ENCODE data around the gene FAT1.

The FAT1 gene

GRCh38 chr4:186724058-186724863 is 605 bp upstream of the FAT1 start:
- no peak for DNase-seq

DNA sequence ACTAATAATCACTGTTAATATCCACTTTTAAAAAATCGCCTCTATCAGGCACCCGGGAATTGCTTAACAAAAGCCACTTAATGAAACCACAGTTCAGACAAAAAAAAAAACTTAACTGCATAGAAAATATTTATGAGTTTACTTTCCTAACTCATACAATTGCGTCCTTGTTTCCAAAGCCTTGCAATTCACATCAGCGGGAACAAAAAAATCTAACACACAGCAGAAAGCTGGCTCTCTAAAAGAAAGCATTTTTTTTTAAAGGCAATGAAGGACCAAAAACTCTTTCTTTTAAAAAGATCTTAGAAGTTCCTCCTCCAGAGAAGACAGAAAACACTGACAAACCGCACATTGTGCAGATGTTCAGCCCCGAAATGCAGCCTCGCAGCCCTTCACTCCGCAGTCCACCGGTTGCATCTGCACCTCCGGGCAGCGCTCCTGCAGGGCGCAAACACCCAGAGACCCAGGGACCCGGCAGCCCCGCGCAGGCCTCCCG is 812 bp downstream of the FAT1 start:
- no peak for DNase-seq

DNA sequence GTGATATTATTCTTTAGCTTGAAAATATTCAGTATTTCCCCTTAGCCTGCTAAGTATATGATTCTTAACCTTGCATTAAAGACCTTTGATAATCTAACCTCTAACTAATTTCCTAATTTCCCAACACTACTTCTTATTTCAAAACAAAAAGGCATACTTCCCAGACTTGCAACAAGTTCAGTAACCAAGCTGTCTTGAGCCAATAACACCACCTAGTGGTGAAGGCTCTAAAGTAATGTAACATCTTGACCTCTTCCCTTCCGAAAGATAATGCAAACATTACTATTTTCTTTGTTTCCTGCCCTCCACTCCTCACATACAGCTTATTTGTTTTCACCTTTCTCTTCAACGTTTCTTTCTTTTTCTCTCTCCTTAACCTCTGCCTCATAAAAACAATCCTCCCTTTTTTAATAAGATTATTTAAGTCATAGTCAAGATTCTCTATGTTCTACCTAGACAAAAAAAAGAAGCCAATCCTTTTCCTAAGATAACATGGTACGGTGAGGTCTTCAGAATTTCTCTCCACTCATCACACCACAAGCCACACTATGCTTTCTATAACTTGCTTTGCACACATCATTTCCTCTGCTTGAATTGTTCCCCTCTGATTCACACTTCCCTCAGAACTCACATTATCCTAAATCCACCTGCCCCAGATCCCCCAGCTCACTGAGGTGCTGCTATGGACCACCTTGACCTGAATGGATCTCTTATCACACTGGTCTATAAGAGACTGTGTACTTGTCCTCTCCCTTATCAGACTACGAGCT is 3.5 kb downstream of the FAT1 start:
- DNase-seq, result no peak

DNA sequence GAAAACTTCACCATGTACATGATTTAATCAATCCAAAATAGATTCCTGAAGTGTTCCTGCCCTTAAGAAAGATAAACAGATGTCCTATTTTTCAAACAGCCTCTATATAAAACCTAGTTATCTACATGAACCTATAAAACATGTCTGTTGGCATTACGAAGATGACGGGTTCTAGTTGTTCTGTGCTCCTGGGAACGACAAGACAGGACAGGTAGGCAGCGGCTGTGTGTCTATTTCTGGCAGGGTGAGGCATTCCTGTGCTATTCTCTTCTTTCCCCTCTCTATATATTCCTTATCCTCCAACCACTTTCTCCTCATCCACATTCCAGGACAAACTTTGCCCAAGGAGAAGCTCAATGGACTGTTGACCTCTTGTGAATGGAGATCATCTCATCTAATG is 6.1 kb downstream of the FAT1 start:
- DNase-seq, result no peak

DNA sequence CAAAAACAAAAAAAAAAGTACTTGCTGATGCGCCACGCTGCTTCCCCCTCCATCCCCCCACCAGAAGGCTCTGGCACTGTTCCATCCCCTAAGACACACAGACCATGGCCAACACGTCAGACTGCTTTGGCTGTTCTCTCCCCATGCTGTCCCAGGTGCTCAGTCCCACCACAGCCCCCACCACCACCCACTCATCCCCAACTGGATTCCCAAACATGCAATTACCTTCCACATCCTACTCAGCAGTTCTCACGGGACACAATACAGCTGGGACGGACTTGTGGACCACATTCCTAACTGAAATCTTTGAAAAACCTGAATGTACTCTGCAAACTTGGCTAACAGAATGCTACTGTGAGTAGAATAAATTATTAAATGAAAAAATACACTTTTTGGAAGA is 8.6 kb downstream of the FAT1 start:
- no peak for DNase-seq

DNA sequence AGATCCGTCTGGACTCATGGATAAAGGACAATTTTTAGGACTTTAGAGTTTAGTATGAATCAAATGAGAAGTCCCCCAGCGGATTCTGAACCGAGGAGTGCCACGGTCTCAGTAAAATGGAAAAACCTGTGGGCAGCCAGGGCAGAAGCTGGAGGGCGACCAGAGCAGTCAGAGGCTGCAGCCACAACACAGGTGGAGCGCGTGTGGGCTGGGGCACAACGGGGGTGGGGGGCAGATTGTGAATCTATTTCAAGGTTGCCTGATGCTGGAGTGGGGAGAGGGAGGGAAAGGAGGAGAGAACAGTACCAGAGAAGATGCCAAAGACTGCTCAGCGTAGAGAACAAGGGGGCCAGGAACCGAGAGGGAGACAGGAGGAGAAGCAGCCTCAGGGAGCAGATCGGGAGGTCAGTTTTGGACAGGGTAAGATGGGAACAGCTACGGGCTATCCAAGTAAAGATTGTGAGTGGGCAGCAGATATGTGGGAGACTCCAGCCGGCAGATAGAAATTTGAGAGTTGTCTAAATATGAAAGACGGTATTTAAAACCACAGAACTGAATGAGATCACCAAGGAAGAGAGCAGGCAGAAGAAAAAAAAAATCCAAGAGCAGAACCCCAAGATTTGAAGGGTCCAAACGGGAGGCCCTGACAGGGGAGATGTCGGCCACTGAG is 9.5 kb downstream of the FAT1 start:
- no peak for DNase-seq

DNA sequence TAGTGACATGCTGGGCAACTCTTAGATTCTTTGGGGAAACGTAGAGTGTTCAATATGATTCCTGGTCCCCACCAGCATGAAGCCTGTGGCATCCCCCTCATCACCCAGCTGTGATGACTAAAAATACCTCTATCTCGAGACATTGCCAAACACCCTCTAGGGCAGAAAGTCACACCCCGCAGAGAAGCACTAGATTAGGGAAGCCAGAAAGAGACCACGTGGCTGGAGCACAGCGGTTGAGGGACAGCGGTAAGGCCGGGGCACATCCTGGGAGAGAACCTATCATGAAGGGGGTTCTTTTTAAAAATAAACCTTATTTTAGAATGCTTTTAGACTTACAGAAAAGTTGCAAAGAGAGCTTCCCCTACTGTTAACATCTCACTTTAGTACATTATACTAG is 11.0 kb downstream of the FAT1 start:
- DNase-seq, result no peak

- DNase-seq, result no peak
Measured at GRCh38 chr4:186710521-186711119, 13.0 kb downstream of the FAT1 start.

- no peak for DNase-seq
Measured at GRCh38 chr4:186709517-186709916, 14.1 kb downstream of the FAT1 start.

DNA sequence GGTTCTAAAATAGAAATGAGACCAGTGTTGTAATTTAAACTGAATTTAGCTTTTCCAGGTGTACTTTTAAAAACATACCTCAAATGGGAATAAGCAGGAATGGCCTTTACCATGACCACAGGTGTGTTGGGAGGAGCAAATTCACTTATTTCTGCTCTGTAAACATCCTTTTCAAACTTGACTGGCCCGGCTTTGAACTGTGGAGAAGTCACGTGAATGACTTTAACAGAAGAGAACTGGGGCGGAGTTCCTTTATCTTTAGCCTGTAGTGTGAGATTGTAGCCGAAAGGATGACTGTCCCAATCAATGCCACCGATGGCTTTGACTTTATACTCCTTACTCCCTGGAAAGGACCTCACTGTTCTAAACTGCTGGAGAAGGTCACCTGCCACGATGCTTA is 15.1 kb downstream of the FAT1 start:
- no peak for DNase-seq

- DNase-seq, result no peak
Measured at GRCh38 chr4:186707996-186708395, 15.7 kb downstream of the FAT1 start.

GRCh38 chr4:186707574-186707973 is 16.1 kb downstream of the FAT1 start:
- DNase-seq, result no peak

GRCh38 chr4:186704057-186704456 is 19.6 kb downstream of the FAT1 start:
- DNase-seq, result no peak

DNA sequence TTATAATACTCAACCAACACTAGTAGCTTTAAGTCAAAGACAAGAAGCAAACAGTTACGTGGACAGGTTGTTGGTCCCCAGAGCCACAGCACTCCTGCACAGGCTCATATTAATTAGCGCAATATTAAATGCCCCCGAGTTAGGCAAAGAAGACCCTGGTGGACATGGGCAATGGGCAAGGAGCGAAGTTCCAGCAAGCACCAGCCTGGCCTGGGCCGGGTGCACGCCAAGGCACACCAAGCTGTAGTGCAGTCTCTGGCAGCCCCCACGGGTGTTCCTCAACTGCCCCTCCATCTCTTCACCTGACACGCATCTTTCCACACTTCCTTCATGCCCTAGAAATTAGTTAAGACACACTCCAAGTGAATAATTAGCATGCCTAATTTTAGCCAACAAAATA is 20.1 kb downstream of the FAT1 start:
- no peak for DNase-seq

GRCh38 chr4:186702940-186703339 is 20.7 kb downstream of the FAT1 start:
- DNase-seq, result no peak

GRCh38 chr4:186702297-186702696 is 21.4 kb downstream of the FAT1 start:
- no peak for DNase-seq

DNA sequence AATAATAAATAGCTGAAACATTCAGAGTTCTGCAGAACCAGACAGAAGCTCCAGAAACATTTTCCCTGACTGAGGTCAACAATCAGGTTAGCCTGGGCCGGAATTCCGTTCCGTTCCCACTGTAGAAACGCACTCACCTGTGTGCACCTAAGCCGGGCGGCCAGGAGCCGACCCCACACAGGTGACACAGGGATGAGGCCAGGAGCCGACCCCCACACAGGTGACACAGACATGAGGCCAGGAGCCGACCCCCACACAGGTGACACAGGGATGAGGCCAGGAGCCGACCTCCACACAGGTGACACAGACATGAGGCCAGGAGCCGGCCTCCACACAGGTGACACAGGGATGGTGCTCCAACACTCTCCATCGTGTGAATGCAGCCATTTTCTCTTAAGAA is 21.9 kb downstream of the FAT1 start:
- no peak for DNase-seq

GRCh38 chr4:186701273-186701672 is 22.4 kb downstream of the FAT1 start:
- DNase-seq, result no peak

DNA sequence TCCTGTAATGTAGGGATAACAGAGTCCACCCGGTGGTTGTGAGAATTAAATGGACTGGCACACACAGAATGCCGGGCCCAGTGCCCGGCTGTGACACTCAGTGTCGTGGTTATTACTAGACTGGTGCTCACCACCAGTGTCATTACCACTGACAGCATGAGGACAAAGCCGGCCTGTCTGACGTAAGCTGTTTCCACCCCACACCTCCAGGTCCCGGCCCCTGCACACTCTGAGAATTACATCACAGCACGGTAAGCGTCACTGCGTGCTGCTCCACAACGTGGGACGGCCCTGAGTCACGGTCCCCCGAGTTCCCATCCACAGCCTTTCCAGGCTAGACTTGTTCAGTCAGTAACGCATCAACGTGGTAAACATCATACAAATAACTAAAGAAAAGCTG is 22.9 kb downstream of the FAT1 start:
- no peak for DNase-seq

DNA sequence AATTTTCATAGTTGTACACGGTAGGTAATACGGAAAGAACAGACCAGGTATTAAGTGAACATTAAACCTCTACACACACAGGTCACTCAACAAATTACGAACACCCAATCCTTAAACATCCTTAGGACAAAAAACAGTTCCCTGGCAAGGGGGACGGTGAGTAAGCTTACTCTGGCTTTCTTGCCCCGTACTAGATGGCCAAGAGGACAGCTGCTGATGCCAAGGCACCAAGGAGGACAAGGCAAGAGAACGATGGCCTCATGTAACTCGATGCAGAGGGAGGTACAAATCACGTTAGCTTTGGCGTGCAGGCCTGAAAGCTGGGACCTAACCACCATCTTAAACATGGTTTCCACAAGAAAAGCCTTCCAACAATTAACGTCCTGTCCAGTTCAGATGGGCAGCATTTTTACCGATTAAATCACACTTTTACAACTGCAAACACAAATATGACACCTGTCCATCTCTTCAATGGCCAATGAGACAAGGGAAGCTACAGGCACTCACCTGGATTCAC is 23.7 kb downstream of the FAT1 start:
- no peak for DNase-seq

GRCh38 chr4:186699298-186699697 is 24.4 kb downstream of the FAT1 start:
- DNase-seq, result no peak

- no peak for DNase-seq
Measured at GRCh38 chr4:186698525-186698924, 25.1 kb downstream of the FAT1 start.

GRCh38 chr4:186698028-186698427 is 25.6 kb downstream of the FAT1 start:
- DNase-seq, result no peak
